Stomach smooth muscle (tissue), 2 donors: Measurements from ENCODE around the gene SPATA31D4.

ENCODE experiments used
- H3K27ac ChIP-seq: one replicate; pipeline ENCODE4 v1.7.0; 2013; ENCODE audit warnings: mild to moderate bottlenecking, low read length, inconsistent platforms
- H3K27me3 ChIP-seq, 2 donors: one replicate each; pipeline ENCODE4 v1.7.0; 2013; ENCODE audit warnings: low read length in 2 of 2; ENCODE audit not compliant: insufficient read depth in 2 of 2, control insufficient read depth in 1 of 2
- H3K36me3 ChIP-seq, 2 donors: one replicate each; pipeline ENCODE4 v1.7.0; 2013; ENCODE audit warnings: low read length in 2 of 2; ENCODE audit not compliant: control insufficient read depth in 2 of 2, insufficient read depth in 2 of 2
- H3K4me1 ChIP-seq: one replicate; pipeline ENCODE4 v1.7.0; 2013; ENCODE audit warnings: low read length; ENCODE audit not compliant: control insufficient read depth, insufficient read depth
- H3K4me3 ChIP-seq, 2 donors: one replicate each; pipeline ENCODE4 v1.7.0; 2013; ENCODE audit warnings: low read length in 2 of 2
- H3K9ac ChIP-seq, 2 donors: one replicate each; pipeline ENCODE4 v1.7.0; 2013; ENCODE audit warnings: low read length in 2 of 2, mild to moderate bottlenecking in 1 of 2
- H3K9me3 ChIP-seq, 2 donors: one replicate each; pipeline ENCODE4 v1.7.0; 2013; ENCODE audit warnings: low read length in 2 of 2; ENCODE audit not compliant: control insufficient read depth in 2 of 2
- donor health status: healthy.
- donor health status: Pancreatic carcinoma.

Gene SPATA31D4

DNA sequence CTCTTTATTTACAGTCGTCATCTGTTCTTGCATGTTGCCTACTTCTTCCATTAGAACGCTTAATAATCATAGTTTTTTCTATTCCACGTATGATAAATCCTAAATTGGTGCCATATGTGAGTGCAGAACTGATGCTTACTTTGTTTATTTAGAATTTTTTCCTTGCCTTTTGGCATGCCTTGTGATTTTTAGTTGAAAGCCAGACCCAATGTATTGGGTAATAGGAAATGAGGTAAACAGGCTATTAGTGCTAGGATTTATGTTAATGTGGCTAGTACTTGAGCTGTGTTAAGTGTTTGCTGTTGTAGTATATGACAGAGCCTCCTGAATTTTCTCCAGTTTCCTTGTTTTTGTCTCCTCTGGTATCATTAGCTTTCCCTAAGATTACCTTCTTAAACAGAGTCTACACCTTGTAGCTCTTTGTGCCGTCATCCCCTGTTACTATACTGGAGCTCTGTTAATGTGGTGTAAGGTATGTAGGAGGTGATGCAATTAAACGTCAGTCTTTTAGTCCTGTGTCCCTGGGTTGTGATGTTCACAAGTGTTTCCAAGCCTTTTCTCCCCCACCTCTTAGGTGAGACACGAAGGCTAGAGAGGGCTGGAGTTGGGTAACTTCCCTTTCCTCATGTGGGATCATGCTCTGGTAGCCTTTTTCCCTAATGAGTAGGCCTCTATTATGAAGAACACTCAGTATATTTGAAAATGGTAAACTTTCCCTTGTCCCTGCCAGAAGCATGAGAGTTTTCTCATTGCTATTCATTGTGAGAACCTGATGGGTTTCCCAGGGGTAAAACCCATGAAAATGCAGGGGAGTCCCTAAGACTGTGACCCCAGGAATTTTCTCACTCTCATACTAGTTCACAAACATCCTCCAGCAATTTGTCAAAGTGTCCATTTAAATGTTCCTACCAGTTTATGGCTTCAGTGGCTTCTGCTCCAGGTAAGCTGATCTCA lies 36.3 kb downstream of the SPATA31D4 start:
- Histone ChIP-seq H3K9me3 (no peaks in the 10 kb centered on the region), H3K9ac (no peak overlapping the region), H3K4me1 (no peaks in the 10 kb centered on the region), H3K4me3 (no peak overlapping the region), H3K27me3 (no peaks in the 10 kb centered on the region), H3K36me3 (no peaks in the 10 kb centered on the region), H3K27ac (no peak overlapping the region)

DNA sequence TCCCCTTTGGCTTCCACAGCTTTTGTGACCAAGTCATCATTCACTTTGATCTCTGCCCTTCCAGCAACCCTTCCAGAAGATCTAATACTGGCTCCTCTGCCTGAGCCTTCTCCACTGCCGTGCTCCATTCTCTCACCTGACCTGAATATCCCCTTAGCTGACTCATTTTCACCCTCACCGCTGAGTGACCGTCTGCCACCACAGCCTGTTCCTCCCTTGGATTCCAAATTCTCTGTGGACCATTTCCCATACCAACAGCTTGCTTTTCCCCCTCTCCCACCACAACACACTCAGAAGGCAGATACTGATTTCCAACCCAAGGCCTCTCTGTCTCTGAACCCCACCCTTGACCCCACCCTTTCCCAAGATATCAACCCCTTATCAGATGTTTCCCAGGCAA lies 39.8 kb downstream of the SPATA31D4 start:
- Histone ChIP-seq H3K4me3 (no peak overlapping the region), H3K4me1 (no peaks in the 10 kb centered on the region), H3K27ac (no peak overlapping the region), H3K9me3 (no peaks in the 10 kb centered on the region), H3K9ac (no peak overlapping the region), H3K36me3 (no peaks in the 10 kb centered on the region), H3K27me3 (no peaks in the 10 kb centered on the region)

DNA sequence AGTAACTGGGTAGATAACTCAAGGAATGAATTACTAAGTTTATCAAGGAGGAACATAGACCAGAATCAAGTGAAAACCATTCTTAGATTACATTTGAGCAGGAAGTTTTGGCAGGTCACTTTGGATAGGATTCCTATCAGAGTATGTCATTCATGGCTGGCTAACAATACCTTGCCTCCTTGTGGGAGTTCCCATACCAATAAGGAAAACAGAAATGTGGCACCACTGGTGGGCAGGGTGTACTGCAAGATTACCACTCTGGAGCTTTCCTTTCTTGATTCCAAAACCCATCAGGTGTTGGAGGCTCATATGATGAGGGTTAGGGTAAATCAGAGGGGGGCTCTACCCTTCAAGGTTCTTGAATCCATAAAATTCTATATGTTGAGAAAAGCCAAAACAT lies 41.7 kb downstream of the SPATA31D4 start:
- H3K36me3 ChIP-seq = no peaks in the 10 kb centered on the region
- H3K4me1 ChIP-seq = no peaks in the 10 kb centered on the region
- no peak overlapping the region for H3K4me3 ChIP-seq
- peaks cover 0 to 3% of the 10 kb centered on the region in 2 donors for H3K9me3 ChIP-seq
- H3K9ac ChIP-seq = no peak overlapping the region
- no peak overlapping the region for H3K27ac ChIP-seq
- H3K27me3 ChIP-seq = no peaks in the 10 kb centered on the region

DNA sequence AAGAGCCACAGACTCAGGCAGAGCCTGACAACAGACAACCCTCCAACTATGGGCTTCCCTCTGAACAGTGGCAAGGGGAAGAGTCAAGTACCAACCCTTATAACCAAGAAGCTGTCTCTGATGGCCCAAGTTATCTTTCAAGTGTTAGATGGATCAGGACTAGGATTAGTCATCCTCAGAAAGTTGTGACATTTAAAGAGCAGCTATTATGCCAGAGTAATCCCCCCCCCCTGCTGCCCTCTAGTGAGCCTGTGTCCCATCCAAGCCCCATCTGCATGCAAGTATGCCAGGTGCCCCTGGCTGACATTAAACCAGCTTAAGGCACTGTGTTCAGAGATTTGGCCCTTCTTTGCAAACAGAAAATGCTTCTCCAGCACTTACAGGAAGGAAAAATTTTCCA lies 43.5 kb downstream of the SPATA31D4 start:
- H3K4me3 ChIP-seq = no peak overlapping the region
- no peaks in the 10 kb centered on the region for H3K27me3 ChIP-seq
- H3K4me1 ChIP-seq = no peaks in the 10 kb centered on the region
- H3K9ac ChIP-seq = no peak overlapping the region
- H3K36me3 ChIP-seq = no peaks in the 10 kb centered on the region
- H3K9me3 ChIP-seq = peaks cover 0 to 3% of the 10 kb centered on the region in 2 donors
- H3K27ac ChIP-seq = no peak overlapping the region

DNA sequence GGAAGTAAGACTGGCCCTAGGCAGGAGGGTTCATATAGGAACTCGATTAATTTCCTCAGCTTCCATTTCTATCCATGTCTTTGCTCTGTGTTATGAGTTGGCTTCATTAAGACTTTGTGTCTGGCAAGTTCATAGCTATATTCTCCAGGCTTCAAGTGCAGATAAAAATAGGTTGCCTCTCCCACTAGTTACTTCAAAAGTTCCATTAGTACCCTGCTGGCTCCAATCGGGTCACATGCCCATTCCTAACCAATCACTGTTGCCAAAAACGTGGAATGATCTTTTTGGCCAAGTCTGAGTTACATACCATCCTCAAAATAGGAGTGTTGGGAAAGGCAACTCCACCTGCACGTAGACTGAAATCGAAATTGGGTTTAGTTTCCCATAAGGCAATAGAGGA lies 46.5 kb downstream of the SPATA31D4 start:
- Histone ChIP-seq H3K27ac (no peak overlapping the region), H3K4me1 (no peaks in the 10 kb centered on the region), H3K4me3 (peak overlapping the region in 1 of 2 donors; percentile 1), H3K9ac (no peak overlapping the region), H3K36me3 (no peaks in the 10 kb centered on the region), H3K9me3 (peaks cover 0 to 3% of the 10 kb centered on the region in 2 donors), H3K27me3 (no peaks in the 10 kb centered on the region)

DNA sequence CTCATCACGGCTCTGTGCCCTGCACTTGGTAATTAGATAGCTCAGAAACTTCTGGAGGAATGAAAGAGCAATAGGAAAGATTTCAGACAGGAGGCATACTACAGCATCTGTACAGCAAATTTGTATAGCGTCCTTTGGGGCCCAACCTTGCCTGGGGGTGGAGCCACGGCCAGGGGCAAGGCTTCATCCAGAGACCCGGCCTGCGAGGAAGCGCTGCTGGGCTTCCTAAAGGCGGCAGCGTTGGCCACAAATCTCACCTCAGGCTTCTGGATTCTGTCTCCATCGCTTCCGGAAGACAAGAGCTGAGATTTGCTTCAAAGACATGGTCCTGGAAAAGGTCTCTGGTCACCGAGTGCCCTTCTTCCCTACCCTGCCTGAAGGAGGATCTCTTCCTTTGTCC lies 48.1 kb downstream of the SPATA31D4 start:
- H3K36me3 ChIP-seq = no peaks in the 10 kb centered on the region
- H3K27me3 ChIP-seq = no peaks in the 10 kb centered on the region
- H3K27ac ChIP-seq = no peak overlapping the region
- no peak overlapping the region for H3K9ac ChIP-seq
- no peak overlapping the region for H3K4me3 ChIP-seq
- H3K4me1 ChIP-seq = no peaks in the 10 kb centered on the region
- peaks cover 0 to 3% of the 10 kb centered on the region in 2 donors for H3K9me3 ChIP-seq

DNA sequence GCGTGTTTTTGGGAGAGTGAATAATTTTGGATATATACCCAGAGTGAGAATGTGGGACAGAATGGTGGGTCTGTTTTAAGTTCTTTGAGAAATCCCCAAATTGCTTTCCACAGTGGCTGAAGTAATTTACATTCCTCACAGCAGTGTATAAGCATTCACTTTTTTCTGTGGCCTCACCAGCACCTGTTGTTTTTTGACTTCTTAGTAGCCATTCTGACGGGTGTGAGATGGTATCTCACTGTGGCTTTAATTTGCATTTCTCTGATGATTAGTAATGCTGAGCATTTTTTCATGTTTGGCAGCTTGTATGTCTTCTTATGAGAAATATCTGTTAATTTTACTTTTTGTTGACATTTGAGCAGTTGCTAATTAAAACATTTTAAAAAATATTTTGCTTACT lies 51.0 kb downstream of the SPATA31D4 start:
- H3K36me3 ChIP-seq = no peaks in the 10 kb centered on the region
- H3K27ac ChIP-seq = no peak overlapping the region
- H3K4me1 ChIP-seq = no peaks in the 10 kb centered on the region
- H3K9me3 ChIP-seq = no peaks in the 10 kb centered on the region
- H3K4me3 ChIP-seq = no peak overlapping the region
- no peaks in the 10 kb centered on the region for H3K27me3 ChIP-seq
- no peak overlapping the region for H3K9ac ChIP-seq

DNA sequence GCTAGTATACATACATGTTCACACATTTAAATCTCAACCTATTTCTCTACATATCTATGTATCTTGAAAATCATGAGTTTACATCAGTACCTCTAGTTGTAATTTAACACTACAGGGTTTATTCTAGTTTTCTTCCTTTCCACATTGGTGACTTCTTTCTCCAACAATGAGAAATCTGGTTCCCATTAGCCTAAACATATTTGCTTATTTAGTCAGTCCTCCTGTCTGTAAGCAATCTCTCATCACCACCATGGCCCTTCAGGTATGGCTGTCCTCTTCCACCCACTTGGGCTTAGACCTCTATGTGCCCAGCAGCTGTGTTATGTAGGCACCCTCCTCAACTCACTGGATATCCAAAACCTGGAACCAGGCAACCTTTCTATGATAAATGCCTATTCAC lies 52.3 kb downstream of the SPATA31D4 start:
- Histone ChIP-seq H3K4me1 (no peaks in the 10 kb centered on the region), H3K27ac (no peak overlapping the region), H3K36me3 (no peaks in the 10 kb centered on the region), H3K9ac (no peak overlapping the region), H3K4me3 (no peak overlapping the region), H3K9me3 (no peaks in the 10 kb centered on the region), H3K27me3 (no peaks in the 10 kb centered on the region)

DNA sequence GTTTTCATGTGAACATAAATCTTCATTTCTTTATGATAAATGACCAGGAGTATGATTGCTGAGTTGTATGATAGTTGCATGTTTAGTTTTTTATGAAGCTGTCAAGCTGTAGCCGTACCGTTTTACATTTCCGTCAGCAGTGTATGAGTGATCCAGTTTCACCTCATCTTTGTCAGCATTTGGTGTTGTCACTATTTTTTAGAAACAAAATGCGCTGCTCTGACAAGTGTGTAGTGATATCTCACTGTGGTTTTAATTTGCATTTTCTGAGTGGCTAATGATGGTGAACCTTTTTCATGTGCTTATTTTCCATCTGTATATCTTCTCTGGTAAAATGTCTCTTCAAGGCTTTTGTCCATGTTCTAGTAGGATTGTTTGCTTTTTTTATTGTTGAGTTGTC lies 53.7 kb downstream of the SPATA31D4 start:
- H3K9me3 ChIP-seq = no peaks in the 10 kb centered on the region
- H3K27ac ChIP-seq = no peak overlapping the region
- no peak overlapping the region for H3K4me3 ChIP-seq
- no peaks in the 10 kb centered on the region for H3K4me1 ChIP-seq
- no peaks in the 10 kb centered on the region for H3K27me3 ChIP-seq
- no peaks in the 10 kb centered on the region for H3K36me3 ChIP-seq
- H3K9ac ChIP-seq = no peak overlapping the region
